GM23248 (cell line): ENCODE data around the gene CAPN2. TPM values are rescaled to one million over a fixed set of nuclear protein-coding genes. Genes with fewer than 3 reads are reported as not detected.

Source experiments
- DNase-seq: peaks from one replicate; pipeline ENCODE4 v3.0.0-alpha.2; 2015
- H2AFZ ChIP-seq: fragments of 200-600 bp; sonication (generic); 2 replicates; pipeline ENCODE4 v1.6.1; 2016; ENCODE audit warnings: antibody characterized with exemption
- H3F3A ChIP-seq: fragments of 200-600 bp; sonication (generic); 2 replicates; pipeline ENCODE4 v1.6.1; 2016; ENCODE audit warnings: mild to moderate bottlenecking, antibody characterized with exemption, mixed run types; ENCODE audit not compliant: insufficient read depth
- H3K27ac ChIP-seq: fragments of 200-600 bp; sonication (generic); 2 replicates; pipeline ENCODE4 v1.5.1; 2016; ENCODE audit warnings: mild to moderate bottlenecking
- H3K27me3 ChIP-seq: fragments of 200-600 bp; sonication (generic); replicated peaks from 2 replicates; pipeline ENCODE4 v1.6.1; 2016; ENCODE audit warnings: mild to moderate bottlenecking; ENCODE audit not compliant: insufficient read depth
- H3K36me3 ChIP-seq: fragments of 200-600 bp; sonication (generic); 2 replicates; pipeline ENCODE4 v1.6.1; 2016; ENCODE audit warnings: low read depth, mild to moderate bottlenecking
- H3K4me1 ChIP-seq: fragments of 200-600 bp; sonication (generic); 2 replicates; pipeline ENCODE4 v1.6.1; 2016; ENCODE audit warnings: mild to moderate bottlenecking; ENCODE audit not compliant: insufficient read depth
- H3K4me2 ChIP-seq: fragments of 200-600 bp; sonication (generic); one replicate; pipeline ENCODE4 v1.6.1; 2016; ENCODE audit warnings: mild to moderate bottlenecking; ENCODE audit not compliant: unreplicated experiment
- H3K4me3 ChIP-seq: fragments of 200-600 bp; sonication (generic); 2 replicates; pipeline ENCODE4 v1.5.1; 2016; ENCODE audit warnings: mild to moderate bottlenecking
- H3K79me2 ChIP-seq: fragments of 200-600 bp; sonication (generic); 2 replicates; pipeline ENCODE4 v1.6.1; 2016; ENCODE audit warnings: mild to moderate bottlenecking; ENCODE audit not compliant: insufficient read depth
- H3K9ac ChIP-seq: fragments of 200-600 bp; sonication (generic); 2 replicates; pipeline ENCODE4 v1.6.1; 2016; ENCODE audit warnings: mild to moderate bottlenecking
- H3K9me2 ChIP-seq: fragments of 200-600 bp; sonication (generic); 2 replicates; pipeline ENCODE4 v1.6.1; 2016; ENCODE audit warnings: mixed run types, mild to moderate bottlenecking, moderate library complexity; ENCODE audit not compliant: insufficient read depth
- H3K9me3 ChIP-seq: fragments of 200-600 bp; sonication (generic); one replicate; pipeline ENCODE4 v1.6.1; 2017; ENCODE audit warnings: low read depth
- H4K20me1 ChIP-seq: fragments of 200-600 bp; sonication (generic); 2 replicates; pipeline ENCODE4 v1.6.0; 2016; ENCODE audit not compliant: insufficient read depth
- EZH2 ChIP-seq: fragments of 200-600 bp; sonication (generic); IDR thresholded peaks from 2 replicates; pipeline ENCODE4 v1.6.1; 2018; ENCODE audit warnings: antibody characterized with exemption, mild to moderate bottlenecking; ENCODE audit not compliant: insufficient read depth, poor library complexity, severe bottlenecking
- EZH2phosphoT487 ChIP-seq: fragments of 200-600 bp; sonication (generic); IDR thresholded peaks from 2 replicates; pipeline ENCODE4 v1.6.1; 2018; ENCODE audit warnings: antibody characterized with exemption, moderate library complexity, mild to moderate bottlenecking, low read depth; ENCODE audit not compliant: insufficient read depth
- WGBS, 2 experiments: methylation state at CpG; one replicate each; pipeline ENCODE4 v1.1.6; 2015 to 2017; ENCODE audit warnings: low lambda C conversion rate in 2 of 2, low coverage in 1 of 2; ENCODE audit errors: missing lambda C conversion rate in 2 of 2; 5-methylcytosine and 5-hydroxymethylcytosine counted together
- in situ Hi-C: fragments of 300-500 bp; cut with MboI; formaldehyde crosslinking; loops from 2 replicates; pipeline ENCODE4 v1.15.0; 2020
- polyA plus RNA-seq: library from polyadenylated mRNA; unstranded; fragments of >200 nt; fragmentation: Nextera tagmentation; extraction: Ambion mirVana; gene quantifications from 2 replicates; pipeline ENCODE4 v1.2.1, GENCODE V29; 2016
- total RNA-seq: library from RNA; depleted of rRNA; stranded (reverse); fragments of >200 nt; shearing (Covaris generic); gene quantifications from 2 replicates; pipeline ENCODE4 v1.2.3, GENCODE V29; 2014

CAPN2 gene
- total and polyA plus RNA-seq, 2 experiments from 2014 or later = 214 to 261 TPM

DNA sequence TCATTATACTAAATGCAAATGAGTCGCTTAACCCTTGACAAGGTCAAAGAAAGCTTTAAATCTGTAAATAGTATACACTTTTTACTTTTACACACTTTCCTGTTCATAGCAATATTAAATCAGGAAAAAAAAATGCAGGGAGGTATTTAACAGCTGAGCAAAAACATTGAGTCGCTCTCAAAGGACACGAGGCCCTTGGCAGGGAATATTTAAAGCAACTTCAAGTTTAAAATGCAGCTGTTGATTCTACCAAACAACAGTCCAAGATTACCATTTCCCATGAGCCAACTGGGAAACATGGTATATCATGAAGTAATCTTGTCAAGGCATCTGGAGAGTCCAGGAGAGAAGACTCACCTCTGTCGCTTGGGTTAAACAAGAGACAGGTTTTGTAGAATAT is 62.7 kb downstream of the CAPN2 start:
- Histone ChIP-seq H3K4me1 (peaks cover 56% of the 10 kb centered on the region), H3K9me2 (no peaks in the 10 kb centered on the region), H3F3A (peaks cover 75% of the 10 kb centered on the region), H3K36me3 (peaks cover 44% of the 10 kb centered on the region), H3K27me3 (no peaks in the 10 kb centered on the region), H3K4me2 (peak overlapping the region; percentile 12), H3K9me3 (no peaks in the 10 kb centered on the region), H4K20me1 (no peaks in the 10 kb centered on the region), H3K27ac (peak overlapping the region; percentile 40), H3K9ac (peak overlapping the region; percentile 7; the same call in 1 of the 2 replicates), H2AFZ (no peak overlapping the region), H3K4me3 (no peak overlapping the region), H3K79me2 (0 out of 2 replicates have a peak, but pooled peaks cover 5% of the 10 kb centered on the region)
- peak; percentile 71 for DNase-seq
- in situ Hi-C loops = no loop called here
- no peak for TF ChIP-seq EZH2phosphoT487
- no peak for TF ChIP-seq EZH2
- 63 to 65% methylated on average over 4 of the region's 4 CpGs for WGBS, 2 experiments

DNA sequence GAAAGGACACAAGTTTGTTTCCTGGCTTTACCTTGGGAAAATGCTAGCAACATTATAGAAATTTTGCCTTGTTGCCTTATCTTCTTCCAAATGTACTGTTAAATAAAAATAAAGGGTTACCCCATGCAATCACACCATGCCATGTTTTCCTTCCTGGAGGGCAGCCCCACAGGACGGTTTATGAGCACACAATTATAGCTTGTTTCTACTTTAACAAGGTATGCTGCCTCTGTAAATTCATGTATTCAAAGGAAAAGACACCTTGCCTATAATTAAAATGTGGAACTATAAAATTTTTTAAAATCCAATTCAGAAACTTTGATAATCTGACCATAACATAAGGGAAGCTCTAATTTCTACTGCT is 63.4 kb downstream of the CAPN2 start:
- peak overlapping the region; percentile 40 for H3K27ac ChIP-seq
- H3K9me2 ChIP-seq = no peaks in the 10 kb centered on the region
- H3F3A ChIP-seq = peaks cover 73% of the 10 kb centered on the region
- in situ Hi-C loops = no loop called here
- DNase-seq = no peak
- peaks cover 37% of the 10 kb centered on the region for H3K36me3 ChIP-seq
- H3K4me1 ChIP-seq = peaks cover 51% of the 10 kb centered on the region
- H2AFZ ChIP-seq = no peak overlapping the region
- H3K4me3 ChIP-seq = no peak overlapping the region
- 0 out of 2 replicates have a peak, but pooled peaks cover 5% of the 10 kb centered on the region for H3K79me2 ChIP-seq
- H3K9ac ChIP-seq = no peak overlapping the region
- TF ChIP-seq EZH2phosphoT487 = no peak
- TF ChIP-seq EZH2 = no peak
- H3K27me3 ChIP-seq = no peaks in the 10 kb centered on the region
- 98 to 100% methylated on average over 1 of the region's 1 CpG for WGBS, 2 experiments
- H3K9me3 ChIP-seq = no peaks in the 10 kb centered on the region
- H4K20me1 ChIP-seq = no peaks in the 10 kb centered on the region
- H3K4me2 ChIP-seq = peak overlapping the region; percentile 16

DNA sequence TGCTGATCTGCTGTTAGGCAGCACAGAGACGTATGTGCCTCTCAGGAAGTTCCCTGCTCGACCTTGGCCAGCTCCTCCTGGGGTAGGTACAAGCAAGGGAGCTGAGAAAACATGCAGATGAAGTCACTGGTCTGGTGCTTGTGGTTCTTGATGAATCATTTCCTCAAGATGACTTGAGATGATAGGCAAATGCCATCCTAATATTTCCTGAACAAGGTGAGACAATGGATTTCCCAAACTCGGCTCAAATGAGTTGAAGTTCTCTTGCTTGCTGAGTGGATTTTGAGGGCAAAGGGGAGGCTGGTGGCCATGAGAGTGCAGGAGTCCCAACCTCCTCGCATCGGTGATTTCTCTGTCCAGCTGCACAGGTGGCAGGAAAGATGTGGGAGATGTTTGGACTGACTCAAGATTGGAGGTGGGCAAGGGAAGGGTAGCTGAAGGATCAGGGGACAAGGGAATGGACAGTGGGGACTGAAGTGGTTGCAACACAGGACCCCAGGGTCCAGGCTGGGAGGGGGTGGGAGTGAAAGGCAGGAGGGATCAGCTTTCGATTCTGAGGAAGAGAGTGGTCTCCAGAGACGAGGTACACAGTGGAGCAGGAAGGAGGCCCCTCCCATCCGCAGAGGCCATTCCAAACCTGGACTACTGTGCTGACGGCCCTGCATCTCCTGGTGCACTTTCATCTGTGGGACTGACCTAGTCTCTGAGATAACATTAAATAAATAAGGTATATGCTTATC is 63.9 kb downstream of the CAPN2 start:
- in situ Hi-C loops = no loop called here
- Histone ChIP-seq H3K9ac (no peak overlapping the region), H3K27ac (peak overlapping the region; percentile 40), H3K27me3 (no peaks in the 10 kb centered on the region), H3F3A (peaks cover 71% of the 10 kb centered on the region), H3K4me3 (no peak overlapping the region), H3K36me3 (peaks cover 32% of the 10 kb centered on the region), H2AFZ (no peak overlapping the region), H4K20me1 (no peaks in the 10 kb centered on the region), H3K9me3 (no peaks in the 10 kb centered on the region), H3K4me2 (peak overlapping the region; percentile 16), H3K4me1 (peaks cover 45% of the 10 kb centered on the region), H3K9me2 (no peaks in the 10 kb centered on the region), H3K79me2 (0 out of 2 replicates have a peak, but pooled peaks cover 5% of the 10 kb centered on the region)
- peak; percentile 86 for DNase-seq
- no peak for TF ChIP-seq EZH2
- no peak for TF ChIP-seq EZH2phosphoT487
- 48 to 50% methylated on average over 9 of the region's 9 CpGs for WGBS, 2 experiments

DNA sequence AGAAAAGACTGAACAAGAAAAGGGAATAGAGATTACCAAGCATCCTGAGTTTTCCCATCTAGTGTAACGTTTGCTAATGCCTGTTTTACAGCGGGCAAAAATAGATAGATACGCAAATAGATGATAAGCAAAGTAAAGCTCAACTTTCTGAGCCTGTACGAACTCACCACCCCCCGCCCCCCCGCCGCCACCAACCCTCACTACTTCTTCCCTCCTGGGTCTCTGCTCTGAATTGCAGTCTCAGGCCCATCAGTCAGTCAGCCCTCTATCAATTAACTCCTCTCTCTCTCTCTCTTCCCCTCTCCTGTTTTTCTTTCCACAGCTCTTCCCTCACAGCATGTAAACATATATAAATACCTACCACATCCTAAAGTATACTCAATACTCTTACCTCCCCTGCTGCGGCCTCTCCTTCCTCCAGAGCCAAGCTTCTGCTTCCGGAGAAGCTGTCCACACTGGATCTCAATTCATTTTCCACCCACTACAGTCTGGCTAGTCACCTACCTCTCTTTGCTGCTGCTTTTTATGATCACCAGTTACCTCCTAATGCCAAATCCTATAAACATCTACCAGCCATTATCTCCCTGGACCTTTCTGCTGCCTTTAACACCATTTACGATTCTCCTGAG is 64.6 kb downstream of the CAPN2 start:
- Histone ChIP-seq H3K27ac (no peak overlapping the region; the same call in 1 of the 2 replicates), H2AFZ (no peak overlapping the region), H3K36me3 (peaks cover 31% of the 10 kb centered on the region), H3K4me1 (peaks cover 38% of the 10 kb centered on the region), H3K9ac (no peak overlapping the region), H3K9me3 (no peaks in the 10 kb centered on the region), H3K9me2 (no peaks in the 10 kb centered on the region), H3K4me2 (no peak overlapping the region), H4K20me1 (no peaks in the 10 kb centered on the region), H3K79me2 (0 out of 2 replicates have a peak, but pooled peaks cover 5% of the 10 kb centered on the region), H3K27me3 (no peaks in the 10 kb centered on the region), H3K4me3 (no peak overlapping the region), H3F3A (peaks cover 64% of the 10 kb centered on the region)
- in situ Hi-C loops = no loop called here
- 84 to 87% methylated on average over 6 to 10 of the region's 10 CpGs for WGBS, 2 experiments
- DNase-seq = no peak
- no peak for TF ChIP-seq EZH2
- TF ChIP-seq EZH2phosphoT487 = no peak
